ENCODE measurements around the gene NPAS3.

GRCh38 chr14:33435911-33436689 lies 497.4 kb downstream of the NPAS3 start:
- TF ChIP-seq USF2 (IDR thresholded peaks at IDR 0.05; ENCODE audit: low read length): no peak
- TF ChIP-seq ATF3 (IDR thresholded peaks at IDR 0.05; ENCODE audit: insufficient read depth, low read depth, low read length): no peak
- TF ChIP-seq BRCA1 (IDR thresholded peaks at IDR 0.05; ENCODE audit: low read depth, low read length): no peak
- no peak for TF ChIP-seq CTCF (IDR thresholded peaks at IDR 0.05; ENCODE audit: control extremely low read depth in 1 of 3, insufficient read depth in 1 of 3, low read depth in 1 of 3, low read length in 3 of 3)
- no peak for TF ChIP-seq BACH1 (IDR thresholded peaks at IDR 0.05; ENCODE audit: low read length)
- no peak for TF ChIP-seq SP4 (IDR thresholded peaks at IDR 0.05; ENCODE audit: low read length)
- no peak for TF ChIP-seq POLR2A (IDR thresholded peaks at IDR 0.05; ENCODE audit: control extremely low read depth in 1 of 2, low read depth in 2 of 2, low read length in 2 of 2)
- TF ChIP-seq MAFK (IDR thresholded peaks at IDR 0.05; ENCODE audit: low read depth, low read length): no peak
- TF ChIP-seq SP2 (IDR thresholded peaks at IDR 0.05; ENCODE audit: low read length): no peak

Data from H1 (cell line).